ENCODE results near the gene HS3ST4. TPM values are rescaled to one million over a fixed set of nuclear protein-coding genes. Genes with fewer than 3 reads are reported as not detected.

Gene HS3ST4
- total and polyA plus RNA-seq, 2 of the 4 experiments (the other 2 are of a cell fraction): not detected

DNA sequence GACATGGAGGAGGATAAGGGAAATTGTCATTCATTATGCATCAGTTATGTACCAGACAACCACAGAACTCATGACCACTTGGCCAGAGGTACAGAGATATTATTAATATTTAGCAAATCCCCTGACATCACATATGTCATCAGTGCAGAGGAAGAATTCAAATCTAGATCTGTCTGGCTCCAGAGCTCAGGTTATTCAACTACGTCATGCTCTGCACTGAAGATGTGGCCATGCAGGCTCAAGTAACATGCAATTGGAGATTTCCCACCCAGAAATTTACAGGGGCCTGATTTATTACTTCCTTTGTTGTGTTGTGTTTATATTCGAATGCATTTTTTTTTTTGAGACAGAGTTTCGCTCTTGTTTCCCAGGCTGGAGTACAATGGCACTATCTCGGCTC, 224.3 kb downstream of the HS3ST4 start:
- no peak overlapping the region for H3K4me2 ChIP-seq (ENCODE audit: low read depth, low read length)
- H3K18ac ChIP-seq (ENCODE audit: low read depth, low read length): no peak overlapping the region
- no peak overlapping the region for H3K14ac ChIP-seq (replicated peaks; ENCODE audit: low read depth, low read length)
- ATAC-seq (ENCODE audit: low read depth): no peak
- H3K79me1 ChIP-seq (ENCODE audit: low read depth in 1 of 2, low read length in 2 of 2): no peaks in the 10 kb centered on the region
- H2BK120ac ChIP-seq (ENCODE audit: low read depth, low read length): no peak overlapping the region
- no TSS peak for BruUV-seq (replicated peaks)
- no peaks in the 10 kb centered on the region for H3K4me1 ChIP-seq (ENCODE audit: control insufficient read depth, insufficient read depth, low read length)
- H3K4ac ChIP-seq (ENCODE audit: low read depth, low read length): no peak overlapping the region
- H2AK9ac ChIP-seq (replicated peaks; ENCODE audit: low read depth, low read length, poor library complexity): no peak overlapping the region
- no peak overlapping the region for H2BK15ac ChIP-seq (ENCODE audit: low read depth, low read length)
- POLR2A ChIA-PET (ENCODE audit: unreplicated experiment): no interaction called here
- H3K9me1 ChIP-seq (ENCODE audit: insufficient read depth, low read length): no peaks in the 10 kb centered on the region
- CTCF ChIA-PET: no interaction called here
- no peak overlapping the region for H2AK5ac ChIP-seq (ENCODE audit: low read depth, low read length)
- H4K8ac ChIP-seq (ENCODE audit: low read depth in 2 of 2, low read length in 2 of 2): no peak overlapping the region
- no peak overlapping the region for H3K27ac ChIP-seq (ENCODE audit: insufficient read depth, low read length)
- DNase-seq: no peak
- no peaks in the 10 kb centered on the region for H3K36me3 ChIP-seq (ENCODE audit: control insufficient read depth, insufficient read depth, low read length)
- dilution Hi-C loops (cut with HindIII; ENCODE audit: low sequenced_read_pairs, unreplicated experiment) (no loop called here), in situ Hi-C loops (cut with MboI; ENCODE audit: low sequenced_read_pairs) (no loop called here), intact Hi-C loops (cut with micrococcal nuclease) (no loop called here)
- no CpG with 5 or more reads among the region's 4 CpGs for WGBS, 2 experiments (ENCODE audit: extremely low coverage in 2 of 2, insufficient read length in 1 of 2)
- H4K20me1 ChIP-seq (ENCODE audit: insufficient read depth, low read length): no peaks in the 10 kb centered on the region
- H3K9ac ChIP-seq (ENCODE audit: low read depth, low read length): no peak overlapping the region
- H3K23ac ChIP-seq (ENCODE audit: low read depth, low read length): no peak overlapping the region
- H2BK5ac ChIP-seq (ENCODE audit: low read depth, low read length, poor library complexity, severe bottlenecking): no peak overlapping the region
- no peak for TF ChIP-seq RCOR1 (IDR thresholded peaks at IDR 0.05; ENCODE audit: insufficient replicate concordance, low read length)
- TF ChIP-seq, protein P1, sequence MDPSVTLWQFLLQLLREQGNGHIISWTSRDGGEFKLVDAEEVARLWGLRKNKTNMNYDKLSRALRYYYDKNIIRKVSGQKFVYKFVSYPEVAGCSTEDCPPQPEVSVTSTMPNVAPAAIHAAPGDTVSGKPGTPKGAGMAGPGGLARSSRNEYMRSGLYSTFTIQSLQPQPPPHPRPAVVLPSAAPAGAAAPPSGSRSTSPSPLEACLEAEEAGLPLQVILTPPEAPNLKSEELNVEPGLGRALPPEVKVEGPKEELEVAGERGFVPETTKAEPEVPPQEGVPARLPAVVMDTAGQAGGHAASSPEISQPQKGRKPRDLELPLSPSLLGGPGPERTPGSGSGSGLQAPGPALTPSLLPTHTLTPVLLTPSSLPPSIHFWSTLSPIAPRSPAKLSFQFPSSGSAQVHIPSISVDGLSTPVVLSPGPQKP (IDR thresholded peaks at IDR 0.05; ENCODE audit: borderline replicate concordance, low read depth, low read length): no peak
- TF ChIP-seq POLR2A (IDR thresholded peaks at IDR 0.05; ENCODE audit: low read depth, low read length): no peak
- TF ChIP-seq MAFK (IDR thresholded peaks at IDR 0.05; ENCODE audit: low read depth, low read length): no peak
- no peak for TF ChIP-seq MAZ (IDR thresholded peaks at IDR 0.05; ENCODE audit: borderline replicate concordance, low read depth, low read length)
- TF ChIP-seq BHLHE40 (IDR thresholded peaks at IDR 0.05; ENCODE audit: low read depth, low read length): no peak
- peaks cover 14% of the 10 kb centered on the region for H3K9me3 ChIP-seq (ENCODE audit: control insufficient read depth, insufficient read depth, low read length)
- H2AFZ ChIP-seq (replicated peaks; ENCODE audit: low read length, poor library complexity): no peak overlapping the region
- no peaks in the 10 kb centered on the region for H3K27me3 ChIP-seq (ENCODE audit: control insufficient read depth, insufficient read depth, low read length)
- no peak overlapping the region for H4K91ac ChIP-seq (ENCODE audit: insufficient read depth, low read depth, low read length)
- H2BK20ac ChIP-seq (ENCODE audit: low read depth, low read length): no peak overlapping the region
- no peak overlapping the region for H4K5ac ChIP-seq (ENCODE audit: low read depth, low read length)
- H3K56ac ChIP-seq (ENCODE audit: extremely low read depth, insufficient read depth, low read length): no peak overlapping the region
- no peak overlapping the region for H3K4me3 ChIP-seq (ENCODE audit: insufficient read depth, low read depth, low read length)

Data from IMR-90 (cell line).